H9 (cell line): ENCODE results near the gene TEX38. TPM values are rescaled to one million over a fixed set of nuclear protein-coding genes. Genes with fewer than 3 reads are reported as not detected.
"Not testable (repeated sequence)": the region's sequence is repeated elsewhere in the genome, so short reads cannot be mapped to it uniquely, and the experiment has no call there.

ENCODE experiments used
- DNase-seq: peaks from one replicate; pipeline ENCODE4 v3.0.0-alpha.2; 2017
- H2AFZ ChIP-seq: one replicate; pipeline ENCODE4 v1.6.1; 2013; ENCODE audit warnings: mild to moderate bottlenecking, low read length, control low read depth, moderate library complexity
- H2AK5ac ChIP-seq: 2 replicates; pipeline ENCODE4 v1.6.1; 2013; ENCODE audit warnings: low read length, control low read depth, mixed read lengths; ENCODE audit not compliant: insufficient read length
- H2BK120ac ChIP-seq: one replicate; pipeline ENCODE4 v1.6.1; 2013; ENCODE audit warnings: low read depth, mild to moderate bottlenecking, low read length, control low read depth, inconsistent platforms; ENCODE audit not compliant: poor library complexity, severe bottlenecking
- H2BK12ac ChIP-seq: 2 replicates; pipeline ENCODE4 v1.6.1; 2013; ENCODE audit warnings: low read length, control low read depth, mixed read lengths, low read depth; ENCODE audit not compliant: insufficient read length
- H2BK15ac ChIP-seq: 2 replicates; pipeline ENCODE4 v1.6.1; 2013; ENCODE audit warnings: low read depth, low read length, control low read depth
- H2BK20ac ChIP-seq: one replicate; pipeline ENCODE4 v1.6.1; 2013; ENCODE audit warnings: low read depth, mild to moderate bottlenecking, low read length, control low read depth, inconsistent platforms; ENCODE audit not compliant: poor library complexity, severe bottlenecking
- H2BK5ac ChIP-seq: 2 replicates; pipeline ENCODE4 v1.6.1; 2013; ENCODE audit warnings: low read length, control low read depth, mixed read lengths; ENCODE audit not compliant: insufficient read length
- H3K14ac ChIP-seq: 2 replicates; pipeline ENCODE4 v1.6.1; 2013; ENCODE audit warnings: low read length, control low read depth; ENCODE audit not compliant: insufficient read depth
- H3K18ac ChIP-seq: 2 replicates; pipeline ENCODE4 v1.6.1; 2013; ENCODE audit warnings: low read depth, mild to moderate bottlenecking, mixed read lengths, low read length, control low read depth; ENCODE audit not compliant: insufficient read length
- H3K23ac ChIP-seq: 2 replicates; pipeline ENCODE4 v1.6.1; 2013; ENCODE audit warnings: low read length, control low read depth, mixed read lengths, low read depth; ENCODE audit not compliant: insufficient read length
- H3K23me2 ChIP-seq: 2 replicates; pipeline ENCODE4 v1.6.1; 2013; ENCODE audit warnings: low read depth, mild to moderate bottlenecking, mixed read lengths, low read length, control low read depth; ENCODE audit not compliant: insufficient read length, poor library complexity, severe bottlenecking
- H3K27ac ChIP-seq: 2 replicates; pipeline ENCODE4 v1.5.1; 2013; ENCODE audit warnings: low read length, control low read depth, mixed read lengths, low read depth; ENCODE audit not compliant: insufficient read length
- H3K27me3 ChIP-seq: 2 replicates; pipeline ENCODE4 v1.6.1; 2013; ENCODE audit warnings: low read length, control low read depth, inconsistent platforms; ENCODE audit not compliant: insufficient read depth
- H3K4ac ChIP-seq: 2 replicates; pipeline ENCODE4 v1.6.1; 2013; ENCODE audit warnings: low read depth, mild to moderate bottlenecking, control low read depth, inconsistent platforms, low read length, moderate library complexity
- H3K4me1 ChIP-seq: 2 replicates; pipeline ENCODE4 v1.6.1; 2013; ENCODE audit warnings: low read length, control low read depth, inconsistent platforms; ENCODE audit not compliant: insufficient read depth
- H3K4me2 ChIP-seq: 2 replicates; pipeline ENCODE4 v1.6.1; 2013; ENCODE audit warnings: low read length, control low read depth, mixed read lengths; ENCODE audit not compliant: insufficient read length, insufficient read depth
- H3K56ac ChIP-seq: 2 replicates; pipeline ENCODE4 v1.6.1; 2013; ENCODE audit warnings: low read depth, mild to moderate bottlenecking, mixed read lengths, low read length, control low read depth; ENCODE audit not compliant: insufficient read length
- H3K79me1 ChIP-seq: 2 replicates; pipeline ENCODE4 v1.6.1; 2013; ENCODE audit warnings: low read depth, mild to moderate bottlenecking, moderate library complexity, low read length, control low read depth, inconsistent platforms; ENCODE audit not compliant: insufficient read depth, poor library complexity, severe bottlenecking
- H3K79me2 ChIP-seq: 2 replicates; pipeline ENCODE4 v1.6.1; 2013; ENCODE audit warnings: low read length, control low read depth, inconsistent platforms; ENCODE audit not compliant: insufficient read depth
- H3K9ac ChIP-seq: 2 replicates; pipeline ENCODE4 v1.6.1; 2013; ENCODE audit warnings: low read length, control low read depth, mixed read lengths; ENCODE audit not compliant: insufficient read length; ENCODE audit errors: extremely low read depth
- H3K9me3 ChIP-seq: one replicate; pipeline ENCODE4 v1.6.1; 2013; ENCODE audit warnings: low read depth, low read length, inconsistent platforms; ENCODE audit not compliant: control insufficient read depth
- H3T11ph ChIP-seq: one replicate; pipeline ENCODE4 v1.6.1; 2013; ENCODE audit warnings: mild to moderate bottlenecking, low read length, control low read depth, inconsistent platforms
- H4K20me1 ChIP-seq: one replicate; pipeline ENCODE4 v1.6.1; 2013; ENCODE audit not compliant: control insufficient read depth, insufficient read length, insufficient read depth
- H4K5ac ChIP-seq: 2 replicates; pipeline ENCODE4 v1.6.1; 2013; ENCODE audit warnings: low read depth, mild to moderate bottlenecking, mixed read lengths, low read length, control low read depth; ENCODE audit not compliant: insufficient read length
- H4K8ac ChIP-seq: replicated peaks from 2 replicates; pipeline ENCODE4 v1.6.1; 2013; ENCODE audit warnings: low read length, control low read depth, mixed read lengths, low read depth; ENCODE audit not compliant: insufficient read length
- H4K91ac ChIP-seq: 2 replicates; pipeline ENCODE4 v1.6.1; 2013; ENCODE audit warnings: low read depth, mild to moderate bottlenecking, moderate library complexity, mixed read lengths, low read length, control low read depth; ENCODE audit not compliant: insufficient read length
- H3K27ac Mint-ChIP-seq, 3 experiments: 2 replicates in 2 of 3; 3 replicates in 1 of 3; pipeline ENCODE4 v1.8.0; 2020 to 2021; ENCODE audit warnings: mixed read lengths in 3 of 3, mild to moderate bottlenecking in 1 of 3, moderate library complexity in 1 of 3
- H3K27me3 Mint-ChIP-seq: 2 replicates; pipeline ENCODE4 v1.8.0; 2021; ENCODE audit warnings: low read depth, mild to moderate bottlenecking, moderate library complexity, mixed read lengths
- H3K36me3 Mint-ChIP-seq, 3 experiments: 2 replicates in 2 of 3; 3 replicates in 1 of 3; pipeline ENCODE4 v1.8.0; 2020 to 2021; ENCODE audit warnings: low read depth in 3 of 3, mixed read lengths in 3 of 3; ENCODE audit not compliant: insufficient read depth in 1 of 3
- H3K4me1 Mint-ChIP-seq, 2 experiments: 2 replicates each; pipeline ENCODE4 v1.8.0; 2020; ENCODE audit warnings: mixed read lengths in 2 of 2
- H3K4me3 Mint-ChIP-seq, 2 experiments: 2 replicates in 1 of 2; 3 replicates in 1 of 2; pipeline ENCODE4 v1.8.0; 2020 to 2021; ENCODE audit warnings: mild to moderate bottlenecking in 2 of 2, mixed read lengths in 2 of 2, moderate library complexity in 1 of 2
- H3K9me3 Mint-ChIP-seq, 2 experiments: 2 replicates in 1 of 2; 3 replicates in 1 of 2; pipeline ENCODE4 v1.8.0; 2020; ENCODE audit warnings: mild to moderate bottlenecking in 2 of 2, mixed read lengths in 2 of 2, moderate library complexity in 1 of 2
- CTCF ChIP-seq: fragments of 200-600 bp; sonication (generic); conservative IDR thresholded peaks from 3 replicates; pipeline ENCODE4 v1.8.0; 2021; ENCODE audit warnings: antibody characterized with exemption, mild to moderate bottlenecking
- WGBS: extraction: QIAGEN DNeasy Blood & Tissue Kit; methylation state at CpG from one replicate; pipeline ENCODE4 v1.1.7; 2013; ENCODE audit warnings: missing lambda C conversion rate, low lambda C conversion rate, mixed read lengths; ENCODE audit not compliant: insufficient read length; ENCODE audit errors: extremely low coverage; 5-methylcytosine and 5-hydroxymethylcytosine counted together
- total RNA-seq: library from RNA; stranded (reverse); gene quantifications from 2 replicates; pipeline ENCODE4 v1.2.1, GENCODE V29; 2021

Gene TEX38
- total RNA-seq, 1 experiment from 2014 or later, result not detected

DNA sequence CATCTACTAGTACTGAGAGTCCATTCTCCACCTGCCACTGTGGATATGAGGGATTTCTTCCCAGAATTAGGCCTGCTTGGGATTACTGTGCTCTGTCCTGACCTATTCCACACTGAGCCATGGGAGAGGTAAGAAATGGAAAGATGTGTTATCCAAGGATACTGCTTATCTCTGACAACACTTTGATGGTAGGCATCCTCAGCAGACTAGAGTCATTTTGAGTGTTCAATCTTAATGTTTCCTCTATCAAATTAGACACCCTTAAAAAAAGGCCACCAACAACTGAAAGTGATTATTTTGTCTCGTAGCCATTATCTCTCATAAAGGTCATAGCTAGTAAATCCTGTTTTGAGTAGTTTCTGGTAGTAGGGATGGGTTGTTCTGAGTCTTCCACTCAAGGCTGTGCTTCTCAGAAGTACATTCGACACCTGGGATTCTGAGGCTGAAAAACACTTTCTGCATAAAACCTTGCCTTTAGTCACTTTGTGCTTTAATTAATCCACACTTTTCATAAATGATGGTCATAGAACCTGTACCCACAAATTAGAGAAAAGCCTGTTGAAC, 12.3 kb upstream of the TEX38 start:
- Histone ChIP-seq H2BK15ac (no peak overlapping the region), H3K79me1 (no peaks in the 10 kb centered on the region), H3K23me2 (no peaks in the 10 kb centered on the region), H3K27ac (no peak overlapping the region), H2BK5ac (no peak overlapping the region), H3K4me1 (no peaks in the 10 kb centered on the region), H3K27me3 (no peaks in the 10 kb centered on the region), H4K20me1 (no peaks in the 10 kb centered on the region), H2BK20ac (no peak overlapping the region), H4K5ac (no peak overlapping the region), H3K79me2 (no peaks in the 10 kb centered on the region), H3K18ac (no peak overlapping the region), H3K9me3 (no peaks in the 10 kb centered on the region), H3K4me2 (no peak overlapping the region), H3K56ac (no peak overlapping the region), H3K14ac (no peak overlapping the region), H3T11ph (no peak overlapping the region), H2AFZ (no peak overlapping the region), H2AK5ac (no peak overlapping the region), H3K4ac (no peak overlapping the region), H3K9ac (no peak overlapping the region), H2BK120ac (no peak overlapping the region), H4K8ac (no peak overlapping the region), H3K23ac (no peak overlapping the region), H2BK12ac (no peak overlapping the region), H4K91ac (no peak overlapping the region)
- H3K4me1 Mint-ChIP-seq, result no peaks in the 10 kb centered on the region
- no peaks in the 10 kb centered on the region; a peak in 1 of 5 replicates for H3K9me3 Mint-ChIP-seq
- peaks cover 19 to 51% (median 45%) of the 10 kb centered on the region in 3 experiments; a peak in 6 of 7 replicates for H3K36me3 Mint-ChIP-seq
- DNase-seq, result no peak
- H3K27ac Mint-ChIP-seq, result no peak overlapping the region
- no CpG with 5 or more reads among the region's 2 CpGs for WGBS
- TF ChIP-seq CTCF, result no peak
- no peaks in the 10 kb centered on the region for H3K27me3 Mint-ChIP-seq
- H3K4me3 Mint-ChIP-seq, result no peak overlapping the region

- H2AK5ac ChIP-seq, H3K27me3 ChIP-seq, H4K91ac ChIP-seq, H3K27ac ChIP-seq, H3K79me1 ChIP-seq, H3K56ac ChIP-seq, H3K4ac ChIP-seq, H2BK5ac ChIP-seq, H2BK20ac ChIP-seq, H3K27ac Mint-ChIP-seq, H4K5ac ChIP-seq, H3K23me2 ChIP-seq, H4K20me1 ChIP-seq, H3K9ac ChIP-seq, H3K4me2 ChIP-seq, H3K4me1 ChIP-seq, DNase-seq, H2BK15ac ChIP-seq, H3K27me3 Mint-ChIP-seq, H2AFZ ChIP-seq, H3K18ac ChIP-seq, H3K9me3 Mint-ChIP-seq, H3K14ac ChIP-seq, H3K23ac ChIP-seq, H4K8ac ChIP-seq, H3K79me2 ChIP-seq, H2BK12ac ChIP-seq, H3K4me1 Mint-ChIP-seq, H2BK120ac ChIP-seq, H3T11ph ChIP-seq, H3K9me3 ChIP-seq, H3K4me3 Mint-ChIP-seq: not testable (repeated sequence)
- no CpG with 5 or more reads among the region's 5 CpGs for whole genome bisulfite sequencing
- peaks cover 16 to 51% (median 46%) of the 10 kb centered on the region in 3 experiments; a peak in 6 of 7 replicates for H3K36me3 Mint-ChIP-seq
Measured at GRCh38 chr1:46660116-46660515, 11.5 kb upstream of the TEX38 start.
